Measurements from ENCODE around the gene HMGCLL1.

The HMGCLL1 gene

DNA sequence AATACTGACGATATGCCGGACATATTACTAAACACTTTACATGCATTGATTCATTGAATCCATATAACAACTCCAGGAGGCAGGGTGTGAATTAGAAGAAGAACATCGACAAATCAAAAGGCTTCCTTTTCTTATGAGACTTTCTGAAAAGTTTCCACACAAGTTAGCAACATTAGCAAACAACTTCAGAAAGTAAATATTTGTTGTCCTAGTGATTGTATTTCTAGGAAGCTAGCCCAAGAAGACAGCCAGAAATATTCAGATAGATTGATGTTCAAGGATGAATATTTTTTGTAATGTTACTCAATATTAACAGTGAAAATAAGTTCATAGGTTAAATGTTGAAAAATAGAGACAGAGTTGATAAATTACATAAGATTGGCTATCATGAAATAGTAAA lies 131.1 kb downstream of the HMGCLL1 start:
- Histone ChIP-seq H3K79me2 (ENCODE audit: control insufficient read depth, insufficient read depth, low read length, unreplicated experiment) (no peaks in the 10 kb centered on the region), H3K36me3 (ENCODE audit: insufficient read depth, low read length) (no peaks in the 10 kb centered on the region), H3K27me3 (ENCODE audit: insufficient read depth, low read length) (no peaks in the 10 kb centered on the region), H3K4me3 (ENCODE audit: low read depth, low read length) (no peak overlapping the region), H2AFZ (ENCODE audit: low read length, unreplicated experiment) (no peak overlapping the region), H3K4me1 (ENCODE audit: control insufficient read depth, insufficient read depth, low read length, unreplicated experiment) (peaks cover 19% of the 10 kb centered on the region), H3K27ac (ENCODE audit: low read depth, low read length) (no peak overlapping the region)

DNA sequence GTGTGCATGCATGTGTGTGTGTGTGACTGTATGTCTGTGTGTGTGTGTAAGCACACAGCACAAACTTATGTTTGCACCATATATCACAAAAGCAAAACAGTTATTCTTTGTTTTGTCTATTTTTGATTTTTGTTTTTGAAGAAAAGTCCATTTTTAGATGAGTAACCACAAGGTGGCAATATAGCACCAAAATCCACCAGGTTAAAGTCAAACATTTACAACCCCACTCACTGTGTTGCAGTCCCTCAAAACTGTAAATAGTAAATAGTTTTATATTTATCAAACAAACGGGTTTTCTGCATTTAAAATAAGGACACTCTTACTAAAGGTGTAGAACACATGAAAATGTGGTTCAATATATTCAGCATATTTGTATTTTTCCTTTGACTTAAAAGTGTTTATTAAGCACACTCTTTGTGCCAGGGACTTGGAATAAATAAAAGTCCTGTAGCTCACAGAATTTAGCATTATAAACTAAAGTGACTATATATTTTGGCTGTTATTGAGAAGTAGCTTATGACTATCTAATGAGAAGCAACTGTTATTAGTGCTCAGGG lies 133.3 kb downstream of the HMGCLL1 start:
- Histone ChIP-seq H3K79me2 (ENCODE audit: control insufficient read depth, insufficient read depth, low read length, unreplicated experiment) (no peaks in the 10 kb centered on the region), H3K27ac (ENCODE audit: low read depth, low read length) (no peak overlapping the region), H3K27me3 (ENCODE audit: insufficient read depth, low read length) (no peaks in the 10 kb centered on the region; the same call in 1 of the 2 replicates), H2AFZ (ENCODE audit: low read length, unreplicated experiment) (no peak overlapping the region), H3K4me3 (ENCODE audit: low read depth, low read length) (no peak overlapping the region), H3K36me3 (ENCODE audit: insufficient read depth, low read length) (no peaks in the 10 kb centered on the region), H3K4me1 (ENCODE audit: control insufficient read depth, insufficient read depth, low read length, unreplicated experiment) (peaks cover 19% of the 10 kb centered on the region)

DNA sequence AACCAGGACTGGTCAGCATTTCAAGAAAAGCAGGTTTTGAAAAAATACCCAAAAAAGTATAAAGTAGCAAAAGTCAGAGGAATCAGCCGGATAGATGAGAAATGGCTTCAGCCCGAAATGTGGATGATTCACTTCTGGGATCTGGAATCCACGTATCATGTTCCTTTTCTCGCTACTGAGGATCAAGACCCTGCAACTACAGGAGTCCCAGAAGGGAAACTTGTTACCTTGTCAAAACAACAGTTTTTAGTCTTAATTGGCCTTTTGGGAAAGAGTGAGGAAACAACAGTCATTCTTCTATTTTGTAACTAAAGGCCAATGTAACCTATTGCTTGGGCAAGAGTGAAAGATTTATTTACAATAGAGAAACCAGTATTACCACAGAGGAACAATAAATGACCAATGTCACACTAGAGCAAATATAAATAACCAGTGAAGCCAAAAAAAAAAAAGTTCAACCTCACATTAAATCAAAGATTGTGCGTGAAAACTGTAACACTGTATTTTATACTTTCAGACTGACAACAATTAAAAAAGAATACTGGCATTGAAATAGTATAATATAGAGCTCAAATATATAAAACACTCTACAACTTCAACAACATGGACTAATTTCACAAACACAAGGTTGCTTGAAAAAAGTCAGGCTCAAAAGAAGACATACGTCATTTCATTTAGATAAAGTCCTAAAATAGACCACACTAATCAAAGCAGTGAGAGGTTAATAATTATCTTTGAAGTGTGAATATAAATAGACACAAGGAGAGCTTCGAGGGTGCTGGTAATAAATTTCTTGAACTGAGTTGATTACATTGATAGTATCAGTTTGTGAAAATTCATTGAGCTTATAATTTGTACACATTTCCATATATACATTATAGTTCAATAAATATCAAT lies 135.5 kb downstream of the HMGCLL1 start:
- no peaks in the 10 kb centered on the region for H3K36me3 ChIP-seq (ENCODE audit: insufficient read depth, low read length)
- no peaks in the 10 kb centered on the region for H3K79me2 ChIP-seq (ENCODE audit: control insufficient read depth, insufficient read depth, low read length, unreplicated experiment)

DNA sequence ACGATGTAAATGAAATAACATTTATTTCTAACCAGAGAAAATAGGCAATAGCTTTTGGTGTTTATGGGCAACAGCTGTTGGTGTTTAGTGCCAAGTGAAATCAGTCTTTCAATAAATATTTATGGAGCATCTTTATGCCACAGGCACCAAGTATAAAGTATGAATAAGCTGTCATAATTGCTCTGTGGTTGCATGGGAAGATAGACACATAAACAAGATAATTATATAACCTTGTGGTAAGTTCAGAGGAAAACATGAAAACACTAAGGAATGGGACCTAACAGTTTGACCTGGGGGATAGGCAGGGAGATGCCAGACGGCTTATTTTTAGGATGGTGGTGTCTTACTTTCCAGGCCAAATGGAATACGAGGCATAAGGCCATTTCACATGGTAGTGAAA lies 140.8 kb downstream of the HMGCLL1 start:
- Histone ChIP-seq H3K27ac (ENCODE audit: low read depth, low read length) (no peak overlapping the region), H3K36me3 (ENCODE audit: insufficient read depth, low read length) (no peaks in the 10 kb centered on the region), H3K79me2 (ENCODE audit: control insufficient read depth, insufficient read depth, low read length, unreplicated experiment) (no peaks in the 10 kb centered on the region)

More for the DNA sequence above, 135.5 kb downstream of the HMGCLL1 start:
- H2AFZ ChIP-seq (ENCODE audit: low read length, unreplicated experiment), result no peak overlapping the region
- H3K27me3 ChIP-seq (ENCODE audit: insufficient read depth, low read length), result no peaks in the 10 kb centered on the region; the same call in 1 of the 2 replicates
- peaks cover 2% of the 10 kb centered on the region for H3K4me1 ChIP-seq (ENCODE audit: control insufficient read depth, insufficient read depth, low read length, unreplicated experiment)
- H3K4me3 ChIP-seq (ENCODE audit: low read depth, low read length), result no peak overlapping the region
- H3K27ac ChIP-seq (ENCODE audit: low read depth, low read length), result no peak overlapping the region

DNA sequence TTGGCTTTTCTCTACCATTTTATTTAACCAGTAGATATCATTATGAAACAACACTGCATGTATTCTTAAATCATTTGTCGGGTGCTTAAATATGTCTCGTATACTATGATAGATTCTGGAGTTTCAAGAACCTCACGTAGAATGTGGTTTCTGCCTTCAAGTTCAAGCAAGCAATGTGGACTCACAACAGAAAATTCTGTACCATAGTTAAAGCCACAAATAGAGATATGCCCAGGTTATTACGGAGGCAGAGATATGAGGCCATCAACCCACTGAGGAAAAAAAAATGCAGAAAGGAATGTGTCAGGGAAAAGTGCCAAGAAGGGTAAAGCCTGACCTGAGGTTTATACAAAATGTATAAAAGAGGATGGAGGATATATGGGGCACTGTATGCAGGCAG lies 141.9 kb downstream of the HMGCLL1 start:
- Histone ChIP-seq H2AFZ (ENCODE audit: low read length, unreplicated experiment) (no peak overlapping the region), H3K4me3 (ENCODE audit: low read depth, low read length) (no peak overlapping the region), H3K79me2 (ENCODE audit: control insufficient read depth, insufficient read depth, low read length, unreplicated experiment) (no peaks in the 10 kb centered on the region), H3K27me3 (ENCODE audit: insufficient read depth, low read length) (no peaks in the 10 kb centered on the region; the same call in 1 of the 2 replicates), H3K27ac (ENCODE audit: low read depth, low read length) (no peak overlapping the region), H3K36me3 (ENCODE audit: insufficient read depth, low read length) (no peaks in the 10 kb centered on the region), H3K4me1 (ENCODE audit: control insufficient read depth, insufficient read depth, low read length, unreplicated experiment) (peaks cover 6% of the 10 kb centered on the region)

More for the DNA sequence above, 140.8 kb downstream of the HMGCLL1 start:
- H3K27me3 ChIP-seq (ENCODE audit: insufficient read depth, low read length), result no peaks in the 10 kb centered on the region; the same call in 1 of the 2 replicates
- H2AFZ ChIP-seq (ENCODE audit: low read length, unreplicated experiment), result no peak overlapping the region
- H3K4me1 ChIP-seq (ENCODE audit: control insufficient read depth, insufficient read depth, low read length, unreplicated experiment), result peaks cover 6% of the 10 kb centered on the region
- no peak overlapping the region for H3K4me3 ChIP-seq (ENCODE audit: low read depth, low read length)

DNA sequence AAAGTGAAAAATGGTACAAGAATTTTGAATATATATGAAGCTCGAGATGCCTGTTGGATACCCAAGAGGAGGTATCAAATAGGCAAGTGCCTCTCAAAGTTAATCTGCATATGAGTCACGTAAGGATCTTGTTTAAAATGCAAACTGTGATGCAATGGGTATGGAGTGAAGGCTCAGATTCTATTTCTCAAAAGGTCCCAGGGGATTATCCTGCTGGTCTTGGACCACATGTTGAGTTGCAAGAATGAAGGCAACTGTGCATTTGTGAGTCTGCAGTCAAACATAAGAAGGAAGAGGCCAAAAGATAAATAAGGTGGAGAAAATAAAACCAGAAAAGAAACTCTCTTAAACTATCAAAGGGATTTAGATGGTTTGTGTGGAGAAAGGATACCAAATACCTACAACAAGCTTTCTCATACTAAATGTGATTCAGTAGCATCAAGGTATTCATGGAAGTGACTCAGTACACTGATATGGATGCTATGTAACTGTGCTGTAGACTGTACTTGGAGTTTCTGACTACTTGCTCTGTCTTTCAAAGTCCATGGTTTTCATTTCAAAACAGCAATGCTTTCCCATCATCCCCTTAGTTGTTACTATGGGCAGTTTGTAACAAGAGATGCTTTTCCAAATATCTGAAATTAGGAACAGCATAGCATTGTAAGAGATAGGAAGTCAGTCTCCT lies 145.4 kb downstream of the HMGCLL1 start:
- Histone ChIP-seq H3K27ac (ENCODE audit: low read depth, low read length) (no peak overlapping the region), H3K36me3 (ENCODE audit: insufficient read depth, low read length) (no peaks in the 10 kb centered on the region), H3K4me3 (ENCODE audit: low read depth, low read length) (no peak overlapping the region), H3K4me1 (ENCODE audit: control insufficient read depth, insufficient read depth, low read length, unreplicated experiment) (peaks cover 6% of the 10 kb centered on the region), H3K27me3 (ENCODE audit: insufficient read depth, low read length) (peaks cover 5% of the 10 kb centered on the region), H2AFZ (ENCODE audit: low read length, unreplicated experiment) (no peak overlapping the region), H3K79me2 (ENCODE audit: control insufficient read depth, insufficient read depth, low read length, unreplicated experiment) (no peaks in the 10 kb centered on the region)

DNA sequence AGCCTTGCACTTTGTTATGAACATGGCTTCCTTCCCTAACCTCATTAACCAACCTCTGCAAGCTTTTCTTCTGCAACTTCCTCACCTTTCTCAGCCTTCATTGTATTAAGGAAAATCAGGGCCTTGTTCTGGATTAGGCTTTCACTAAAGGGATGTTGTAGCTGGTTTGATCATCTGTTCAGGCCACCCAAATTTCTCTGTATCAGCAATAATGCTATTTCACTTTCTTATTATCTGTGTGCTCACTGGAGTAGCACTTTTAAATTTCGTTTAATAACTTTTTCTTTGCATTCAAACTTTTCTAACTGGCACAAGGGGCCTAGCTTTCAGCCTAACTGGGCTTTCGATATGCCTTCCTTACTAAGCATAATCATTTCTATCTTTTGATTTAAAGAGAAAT lies 155.1 kb downstream of the HMGCLL1 start:
- no peaks in the 10 kb centered on the region for H3K4me1 ChIP-seq (ENCODE audit: control insufficient read depth, insufficient read depth, low read length, unreplicated experiment)
- no peaks in the 10 kb centered on the region for H3K79me2 ChIP-seq (ENCODE audit: control insufficient read depth, insufficient read depth, low read length, unreplicated experiment)
- H3K4me3 ChIP-seq (ENCODE audit: low read depth, low read length), result no peak overlapping the region
- H3K27me3 ChIP-seq (ENCODE audit: insufficient read depth, low read length), result peaks cover 8% of the 10 kb centered on the region; the same call in 1 of the 2 replicates
- no peak overlapping the region for H3K27ac ChIP-seq (ENCODE audit: low read depth, low read length)
- no peaks in the 10 kb centered on the region for H3K36me3 ChIP-seq (ENCODE audit: insufficient read depth, low read length)
- no peak overlapping the region for H2AFZ ChIP-seq (ENCODE audit: low read length, unreplicated experiment)

DNA sequence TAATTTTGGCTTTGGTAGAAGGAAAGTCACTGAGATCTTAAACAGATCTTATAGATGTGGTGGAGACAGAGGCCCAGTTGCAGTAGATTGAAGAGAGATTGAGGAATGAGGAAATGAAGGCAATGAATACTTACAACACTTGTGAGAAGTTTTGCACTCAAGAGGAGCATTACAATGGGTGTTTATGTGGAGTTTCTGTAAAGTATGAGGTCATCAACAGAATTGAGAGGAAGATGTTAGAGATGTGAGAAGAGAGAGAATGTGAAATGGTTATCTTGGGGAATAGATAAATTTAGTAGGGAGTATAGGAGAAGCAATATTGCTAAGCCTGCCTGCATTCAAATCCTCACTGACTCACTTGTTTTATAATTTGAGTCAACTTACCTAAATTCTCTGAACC lies 168.3 kb downstream of the HMGCLL1 start:
- no peak overlapping the region for H2AFZ ChIP-seq (ENCODE audit: low read length, unreplicated experiment)

DNA sequence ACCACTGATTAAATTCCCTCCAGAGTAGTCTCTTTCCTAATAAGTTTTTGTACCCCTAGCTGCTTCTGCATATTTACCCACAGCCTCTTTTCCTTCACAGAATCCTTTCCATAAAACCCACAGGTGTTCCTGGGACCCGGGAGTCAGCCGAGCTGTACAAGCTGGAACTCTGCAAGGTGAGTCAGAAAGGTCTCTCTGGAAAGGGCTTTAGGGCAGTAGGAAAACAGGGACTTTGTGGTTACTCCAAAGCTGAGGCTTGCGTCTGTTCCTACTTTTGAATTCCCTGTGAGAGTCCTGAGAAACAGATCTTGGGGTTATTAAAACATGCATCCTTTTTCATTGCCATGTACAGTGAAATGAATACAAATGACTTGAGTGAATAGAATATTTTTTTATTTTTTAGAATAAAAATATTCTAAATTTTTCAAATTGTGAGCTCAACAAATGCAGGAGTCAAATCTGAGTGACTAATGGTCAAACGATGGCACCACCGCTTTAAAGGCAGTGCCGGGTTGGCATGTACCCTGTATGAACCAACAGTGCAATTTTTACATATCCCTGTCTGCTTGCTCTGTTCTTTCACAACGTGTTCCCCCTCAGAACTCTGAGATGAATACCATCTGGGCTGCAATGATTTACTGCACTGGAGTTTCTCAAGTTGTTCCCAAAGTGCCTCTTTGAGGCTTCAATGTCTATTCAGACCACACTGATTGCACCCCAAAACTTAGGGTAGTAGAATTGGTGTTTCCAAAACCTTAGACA lies 173.3 kb downstream of the HMGCLL1 start:
- Histone ChIP-seq H3K79me2 (ENCODE audit: control insufficient read depth, insufficient read depth, low read length, unreplicated experiment) (no peaks in the 10 kb centered on the region), H3K4me1 (ENCODE audit: control insufficient read depth, insufficient read depth, low read length, unreplicated experiment) (no peaks in the 10 kb centered on the region), H3K4me3 (ENCODE audit: low read depth, low read length) (no peak overlapping the region), H2AFZ (ENCODE audit: low read length, unreplicated experiment) (no peak overlapping the region), H3K36me3 (ENCODE audit: insufficient read depth, low read length) (no peaks in the 10 kb centered on the region), H3K27me3 (ENCODE audit: insufficient read depth, low read length) (peaks cover 30% of the 10 kb centered on the region), H3K27ac (ENCODE audit: low read depth, low read length) (no peak overlapping the region)

More for the DNA sequence above, 168.3 kb downstream of the HMGCLL1 start:
- Histone ChIP-seq H3K27me3 (ENCODE audit: insufficient read depth, low read length) (peaks cover 68% of the 10 kb centered on the region), H3K4me1 (ENCODE audit: control insufficient read depth, insufficient read depth, low read length, unreplicated experiment) (no peaks in the 10 kb centered on the region), H3K4me3 (ENCODE audit: low read depth, low read length) (no peak overlapping the region), H3K27ac (ENCODE audit: low read depth, low read length) (no peak overlapping the region), H3K79me2 (ENCODE audit: control insufficient read depth, insufficient read depth, low read length, unreplicated experiment) (no peaks in the 10 kb centered on the region), H3K36me3 (ENCODE audit: insufficient read depth, low read length) (no peaks in the 10 kb centered on the region)

DNA sequence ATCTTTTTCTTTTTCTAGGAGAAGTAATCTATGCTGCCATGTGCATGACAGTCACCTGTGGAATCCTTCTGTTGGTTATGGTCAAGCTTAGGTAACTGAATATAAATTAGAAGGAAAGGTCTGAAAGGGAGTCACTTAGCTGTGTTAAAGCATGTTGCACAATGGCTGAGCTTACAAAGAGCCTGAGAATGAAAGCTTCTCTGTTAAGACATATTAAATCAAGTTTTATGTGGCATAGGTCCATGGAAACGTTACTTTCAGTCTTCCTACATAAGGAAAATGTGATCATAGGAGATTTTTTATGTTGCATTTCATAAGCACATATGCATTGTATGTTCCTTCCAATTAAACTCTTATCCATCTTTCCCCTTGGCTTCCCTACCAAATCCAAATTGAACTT lies 179.6 kb downstream of the HMGCLL1 start:
- Histone ChIP-seq H3K27ac (ENCODE audit: low read depth, low read length) (no peak overlapping the region), H3K4me1 (ENCODE audit: control insufficient read depth, insufficient read depth, low read length, unreplicated experiment) (no peaks in the 10 kb centered on the region), H2AFZ (ENCODE audit: low read length, unreplicated experiment) (no peak overlapping the region)

More for the DNA sequence above, 179.6 kb downstream of the HMGCLL1 start:
- no peaks in the 10 kb centered on the region for H3K36me3 ChIP-seq (ENCODE audit: insufficient read depth, low read length)
- H3K4me3 ChIP-seq (ENCODE audit: low read depth, low read length), result no peak overlapping the region
- H3K79me2 ChIP-seq (ENCODE audit: control insufficient read depth, insufficient read depth, low read length, unreplicated experiment), result no peaks in the 10 kb centered on the region
- H3K27me3 ChIP-seq (ENCODE audit: insufficient read depth, low read length), result peaks cover 12% of the 10 kb centered on the region
